SK-N-MC (cell line): ENCODE measurements around the gene SLC35B3.

Experiments used
- EZH2 ChIP-seq: fragments of 200-600 bp; sonication (generic); IDR thresholded peaks from one replicate; pipeline ENCODE4 v1.6.1; 2017; ENCODE audit warnings: antibody characterized with exemption
- FOXP2 ChIP-seq: optimal IDR thresholded peaks from 2 replicates; pipeline ENCODE3; 2011; ENCODE audit warnings: mild to moderate bottlenecking, moderate library complexity; ENCODE audit not compliant: insufficient read depth; ENCODE audit errors: extremely low read length, control extremely low read depth
- POLR2AphosphoS5 ChIP-seq: IDR thresholded peaks from 2 replicates; pipeline ENCODE4 v1.6.1; 2012; ENCODE audit warnings: mild to moderate bottlenecking, low read depth, low read length, borderline replicate concordance

DNA sequence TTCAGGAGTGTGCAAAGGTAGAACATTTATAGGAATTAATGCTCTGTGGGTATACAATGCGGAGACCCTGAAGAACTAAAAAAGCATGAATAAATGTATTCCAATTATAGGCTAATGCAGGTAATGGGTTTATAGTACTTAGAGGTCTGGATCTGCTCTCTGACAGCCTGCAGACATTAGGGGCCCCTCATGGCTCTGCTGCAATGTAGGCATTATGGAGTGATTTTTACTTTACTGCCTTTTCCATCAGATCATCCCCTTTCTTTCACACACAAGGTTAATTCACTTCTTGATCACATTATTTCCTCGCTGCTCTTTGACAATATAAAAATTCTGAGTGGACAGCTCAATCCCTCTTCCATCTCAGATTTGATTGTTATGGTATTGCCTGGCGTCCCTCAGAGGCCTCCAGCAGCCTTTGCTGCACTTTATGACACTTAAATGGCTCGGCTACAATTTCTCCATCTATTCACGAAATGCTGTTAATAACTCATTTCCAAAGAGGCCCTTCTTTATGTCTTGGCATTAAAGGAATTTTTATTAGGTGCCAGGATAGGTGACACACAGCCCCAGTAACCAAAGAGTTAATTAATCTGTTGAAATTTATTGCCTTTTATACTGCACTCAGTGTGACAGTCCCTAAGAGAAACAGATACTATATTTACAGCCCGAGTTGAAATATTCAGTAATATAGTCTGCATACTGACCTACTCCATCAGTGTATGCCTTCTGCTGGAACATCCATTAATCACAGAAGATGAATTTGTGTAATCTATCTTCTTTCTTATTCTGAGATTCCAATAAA lies 33.4 kb upstream of the SLC35B3 start:
- TF ChIP-seq EZH2 = no peak
- TF ChIP-seq POLR2AphosphoS5 = no peak
- TF ChIP-seq FOXP2 = no peak
